Nephron progenitor cell (in vitro differentiated cells): ENCODE data around the gene B3GALT6.

Source experiments
- DNase-seq: peaks from one replicate; pipeline ENCODE4 v3.0.0; 2021
- H3K27ac Mint-ChIP-seq: 2 replicates; pipeline ENCODE4 v1.8.0; 2021; ENCODE audit warnings: mild to moderate bottlenecking, moderate library complexity, mixed read lengths
- H3K27me3 Mint-ChIP-seq: 2 replicates; pipeline ENCODE4 v1.8.0; 2021; ENCODE audit warnings: mild to moderate bottlenecking, low read depth, mixed read lengths; ENCODE audit not compliant: poor library complexity
- H3K36me3 Mint-ChIP-seq: 2 replicates; pipeline ENCODE4 v1.8.0; 2021; ENCODE audit warnings: low read depth, mixed read lengths
- H3K4me1 Mint-ChIP-seq: 2 replicates; pipeline ENCODE4 v1.8.0; 2021; ENCODE audit warnings: mixed read lengths
- H3K4me3 Mint-ChIP-seq: 2 replicates; pipeline ENCODE4 v1.8.0; 2021; ENCODE audit warnings: mild to moderate bottlenecking, moderate library complexity, mixed read lengths
- H3K9me3 Mint-ChIP-seq: 2 replicates; pipeline ENCODE4 v1.8.0; 2021; ENCODE audit warnings: mild to moderate bottlenecking, moderate library complexity, mixed read lengths
- TF ChIP-seq, protein P1 (sequence below): fragments of 200-600 bp; sonication (generic); IDR thresholded peaks from 2 replicates; pipeline ENCODE4 v1.5.0; 2021; ENCODE audit warnings: antibody characterized with exemption

B3GALT6 gene

DNA sequence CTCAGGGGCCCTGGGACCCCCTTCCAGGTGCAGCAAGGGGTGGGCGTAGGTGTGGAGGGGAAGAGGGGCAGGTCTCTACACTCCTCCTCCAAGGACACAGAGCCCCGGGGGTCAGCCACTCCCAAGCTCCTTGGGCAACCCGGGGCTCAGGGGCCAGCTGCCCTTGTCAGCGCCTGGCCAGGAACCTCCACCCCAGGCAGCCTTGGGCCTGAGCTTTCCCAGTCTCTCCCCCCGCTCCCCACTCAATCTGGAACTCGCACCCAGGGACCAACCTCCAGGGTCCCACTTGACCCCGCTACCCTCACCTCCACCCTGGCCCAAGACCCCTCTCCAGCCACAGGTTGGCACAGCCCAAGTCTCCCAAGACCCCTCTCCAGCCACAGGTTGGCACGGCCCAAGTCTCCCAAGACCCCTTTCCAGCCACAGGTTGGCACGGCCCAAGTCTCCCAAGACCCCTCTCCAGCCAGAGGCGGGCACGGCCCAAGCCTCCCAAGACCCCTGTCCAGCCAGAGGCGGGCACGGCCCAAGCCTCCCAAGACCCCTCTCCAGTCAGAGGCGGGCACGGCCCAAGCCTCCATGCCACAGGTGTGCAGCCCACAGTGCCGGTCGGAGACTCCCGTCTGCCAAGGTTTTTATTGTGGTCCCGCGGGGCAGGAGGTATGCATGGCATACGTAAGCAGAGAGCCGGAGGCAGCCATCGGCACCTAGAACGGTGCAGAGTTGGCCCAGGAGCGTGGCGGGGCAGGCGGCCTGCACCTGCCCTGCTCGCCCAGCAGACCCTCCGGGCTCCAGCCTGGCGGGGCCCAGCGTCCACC, 21.1 kb upstream of the B3GALT6 start:
- Mint-ChIP-seq H3K27me3 (peaks cover 23% of the 10 kb centered on the region), H3K27ac (no peak overlapping the region), H3K36me3 (no peaks in the 10 kb centered on the region), H3K4me1 (peaks cover 13% of the 10 kb centered on the region), H3K9me3 (no peaks in the 10 kb centered on the region), H3K4me3 (no peak overlapping the region)
- TF ChIP-seq, protein P1, sequence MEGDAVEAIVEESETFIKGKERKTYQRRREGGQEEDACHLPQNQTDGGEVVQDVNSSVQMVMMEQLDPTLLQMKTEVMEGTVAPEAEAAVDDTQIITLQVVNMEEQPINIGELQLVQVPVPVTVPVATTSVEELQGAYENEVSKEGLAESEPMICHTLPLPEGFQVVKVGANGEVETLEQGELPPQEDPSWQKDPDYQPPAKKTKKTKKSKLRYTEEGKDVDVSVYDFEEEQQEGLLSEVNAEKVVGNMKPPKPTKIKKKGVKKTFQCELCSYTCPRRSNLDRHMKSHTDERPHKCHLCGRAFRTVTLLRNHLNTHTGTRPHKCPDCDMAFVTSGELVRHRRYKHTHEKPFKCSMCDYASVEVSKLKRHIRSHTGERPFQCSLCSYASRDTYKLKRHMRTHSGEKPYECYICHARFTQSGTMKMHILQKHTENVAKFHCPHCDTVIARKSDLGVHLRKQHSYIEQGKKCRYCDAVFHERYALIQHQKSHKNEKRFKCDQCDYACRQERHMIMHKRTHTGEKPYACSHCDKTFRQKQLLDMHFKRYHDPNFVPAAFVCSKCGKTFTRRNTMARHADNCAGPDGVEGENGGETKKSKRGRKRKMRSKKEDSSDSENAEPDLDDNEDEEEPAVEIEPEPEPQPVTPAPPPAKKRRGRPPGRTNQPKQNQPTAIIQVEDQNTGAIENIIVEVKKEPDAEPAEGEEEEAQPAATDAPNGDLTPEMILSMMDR = no peak
- DNase-seq = peak; percentile 1

DNA sequence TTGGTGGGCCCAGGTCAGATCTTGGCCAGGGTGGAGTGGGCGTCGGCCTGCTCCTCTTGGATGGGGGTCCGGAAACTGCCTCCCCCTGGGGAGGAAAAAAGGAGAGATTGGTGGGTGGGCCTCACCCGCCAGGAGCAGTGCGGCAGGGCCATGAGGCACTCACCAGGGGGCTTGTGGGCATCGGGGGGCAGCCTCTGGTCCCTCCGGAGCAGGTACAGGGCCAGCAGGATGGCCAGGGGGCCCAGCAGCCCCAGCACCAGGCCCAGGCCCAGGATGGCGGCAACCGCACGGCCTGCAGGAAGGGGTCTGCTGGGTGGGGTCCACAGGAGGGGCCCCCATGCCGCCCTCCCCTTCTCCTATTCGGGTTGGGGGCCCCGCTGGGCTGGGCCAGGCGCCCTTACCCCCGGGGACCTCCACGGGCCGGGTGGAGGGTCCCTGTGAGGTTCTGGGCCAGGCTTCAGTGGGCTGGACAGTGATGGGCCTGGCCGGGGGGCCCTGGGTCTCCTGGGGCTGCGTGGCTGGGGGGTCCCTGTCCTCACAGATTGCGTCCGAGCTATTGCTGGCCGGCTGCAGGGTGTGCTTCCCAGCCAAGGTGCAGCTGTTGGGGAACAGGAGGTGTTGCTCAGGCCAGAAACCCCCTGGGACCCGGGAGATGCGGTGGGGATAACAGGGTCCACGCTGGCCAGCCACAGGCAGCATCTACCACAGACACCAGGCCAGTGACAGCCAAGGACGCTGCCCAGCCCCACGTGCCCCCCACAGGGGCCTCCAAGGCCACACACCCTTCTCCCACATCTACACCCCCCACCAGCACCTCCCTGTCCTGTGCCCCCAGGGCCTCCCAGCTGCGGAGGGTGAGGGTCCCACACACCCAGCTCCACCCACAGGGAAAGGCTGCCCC, 20.2 kb upstream of the B3GALT6 start:
- Mint-ChIP-seq H3K36me3 (peaks cover 5% of the 10 kb centered on the region), H3K4me3 (no peak overlapping the region), H3K9me3 (no peaks in the 10 kb centered on the region), H3K27me3 (peaks cover 17% of the 10 kb centered on the region), H3K27ac (no peak overlapping the region), H3K4me1 (peaks cover 13% of the 10 kb centered on the region)
- TF ChIP-seq, protein P1 = no peak
- peak; percentile 6 for DNase-seq

DNA sequence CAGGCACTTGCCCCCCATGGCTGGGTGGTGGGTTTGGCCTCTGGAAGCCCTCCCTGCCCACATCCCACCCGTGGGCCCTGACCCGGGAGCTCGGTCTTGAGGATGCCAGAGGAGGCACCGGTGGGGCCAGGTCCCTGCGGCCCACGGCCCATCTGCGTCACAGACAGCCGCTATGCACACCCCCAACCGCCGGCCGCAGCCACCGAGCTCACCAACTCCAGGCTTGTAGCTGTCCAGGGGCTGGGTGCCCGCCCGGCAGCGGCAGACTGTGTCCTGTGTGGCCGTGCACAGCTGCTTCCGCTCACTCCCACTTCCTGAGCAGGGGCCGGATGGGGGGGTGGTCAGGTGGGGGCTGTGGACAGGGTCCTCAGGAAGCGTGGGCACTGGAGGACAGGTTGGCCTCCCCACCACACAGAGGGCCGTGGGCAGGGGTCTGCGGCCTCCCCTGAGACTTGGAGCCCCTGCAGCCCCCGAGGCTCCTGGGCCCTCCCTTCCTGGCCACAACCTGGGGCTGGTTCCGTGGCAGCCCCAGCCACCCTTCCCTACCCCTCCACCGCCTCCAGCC, 19.2 kb upstream of the B3GALT6 start:
- Mint-ChIP-seq H3K27me3 (peaks cover 8% of the 10 kb centered on the region), H3K9me3 (no peaks in the 10 kb centered on the region), H3K4me3 (no peak overlapping the region), H3K27ac (no peak overlapping the region), H3K36me3 (peaks cover 6% of the 10 kb centered on the region), H3K4me1 (peaks cover 11% of the 10 kb centered on the region)
- peak; percentile 8 for DNase-seq
- TF ChIP-seq, protein P1 = no peak

DNA sequence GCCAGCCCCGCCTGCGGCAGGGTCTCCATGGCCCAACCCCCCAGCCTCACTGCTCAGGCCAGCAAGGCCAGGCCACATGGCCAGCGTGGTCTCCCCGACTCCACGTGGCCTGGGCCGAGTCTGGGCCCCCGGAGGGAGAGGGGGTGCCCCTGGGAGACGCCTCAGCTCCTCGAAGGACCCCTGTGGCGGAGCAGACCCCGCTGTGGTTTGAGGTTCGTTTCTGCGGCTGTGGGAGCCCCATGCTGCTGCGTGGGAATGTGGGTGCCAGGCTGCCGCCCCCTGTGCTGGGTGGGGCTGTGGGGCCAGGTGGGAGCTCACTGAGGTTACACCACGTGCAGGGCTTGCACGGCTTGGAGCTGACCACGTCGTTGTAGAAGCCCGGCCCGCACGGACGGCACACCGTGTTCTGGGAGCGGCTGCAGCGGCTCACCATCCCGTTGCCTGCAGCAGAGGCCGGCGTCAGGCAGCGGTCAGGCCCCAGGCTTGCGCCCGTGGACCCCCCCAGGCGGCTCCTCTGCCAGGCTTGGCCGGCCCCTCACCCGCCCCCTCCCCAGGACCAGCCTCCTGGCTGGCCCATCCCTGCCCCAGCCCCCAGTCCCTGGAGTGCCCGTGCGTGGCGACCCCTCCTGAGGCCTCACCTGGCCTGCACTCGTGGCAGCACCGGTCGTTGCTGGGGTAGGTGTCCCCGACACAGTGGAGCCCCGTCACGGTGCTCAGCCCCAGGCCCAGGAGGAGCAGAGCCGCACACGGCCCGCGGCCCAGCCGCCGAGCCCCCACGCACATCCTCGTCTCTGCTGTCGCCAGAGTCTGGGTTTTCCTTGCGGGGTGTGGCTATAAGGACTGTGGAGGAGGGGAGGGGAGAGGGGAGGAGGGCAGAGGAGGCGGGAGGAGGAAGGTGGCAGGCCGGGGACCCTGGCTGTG, 18.4 kb upstream of the B3GALT6 start, which contains the start of gene TNFRSF4:
Gene TNFRSF4 (minus strand): TSS at position 809 of the 921 bp plus-strand sequence. CDS start 26 bp downstream, at position 783.
- H3K4me1 Mint-ChIP-seq = peaks cover 3% of the 10 kb centered on the region
- no peak within 1 kb of the TSS for H3K4me3 Mint-ChIP-seq
- TF ChIP-seq, protein P1 = no peak
- no peak within 1 kb of the TSS for H3K27ac Mint-ChIP-seq
- DNase-seq = no peak
- H3K36me3 Mint-ChIP-seq = peaks cover 6% of the 10 kb centered on the region
- H3K27me3 Mint-ChIP-seq = peaks cover 3% of the 10 kb centered on the region
- H3K9me3 Mint-ChIP-seq = no peaks in the 10 kb centered on the region

DNA sequence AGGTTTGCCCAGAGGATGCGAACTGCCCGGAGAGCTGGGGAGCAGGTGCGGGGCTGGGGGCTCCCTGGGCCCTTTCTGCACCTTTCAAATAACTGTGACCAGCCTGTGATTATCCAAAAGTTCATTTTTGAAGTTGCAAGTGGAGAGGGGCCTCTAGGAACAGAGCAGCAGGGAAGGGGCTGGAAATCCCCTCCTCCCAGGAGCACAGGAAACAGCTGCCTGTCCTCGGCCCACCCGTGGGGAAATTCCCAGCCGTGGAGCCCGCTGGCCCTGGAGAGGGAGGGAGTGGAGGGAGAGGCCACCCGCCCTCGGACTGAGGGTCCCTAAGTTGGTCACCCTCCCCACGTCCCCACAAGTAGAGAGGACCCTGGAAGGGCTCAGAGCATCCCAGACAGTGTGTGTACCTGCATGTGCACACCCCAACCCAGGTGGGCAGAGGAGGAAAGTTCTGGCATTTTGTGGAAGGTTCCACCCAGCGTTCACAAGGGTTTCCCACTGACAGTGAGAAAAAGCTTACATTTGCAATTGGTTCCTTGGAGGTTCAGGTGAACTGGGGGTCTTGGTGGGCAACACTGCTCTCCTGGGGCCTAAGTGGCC, 16.9 kb upstream of the B3GALT6 start:
- H3K27me3 Mint-ChIP-seq = peaks cover 2% of the 10 kb centered on the region
- no peaks in the 10 kb centered on the region for H3K4me1 Mint-ChIP-seq
- no peak for DNase-seq
- H3K4me3 Mint-ChIP-seq = no peak overlapping the region
- no peaks in the 10 kb centered on the region for H3K9me3 Mint-ChIP-seq
- H3K27ac Mint-ChIP-seq = no peak overlapping the region
- H3K36me3 Mint-ChIP-seq = peaks cover 6% of the 10 kb centered on the region
- TF ChIP-seq, protein P1 = no peak
